GM12872 (cell line): ENCODE measurements around the gene OBP2A.

Experiments
- TF ChIP-seq, protein P1 (sequence below): IDR thresholded peaks from 3 replicates; pipeline ENCODE4 v1.5.1; 2011; ENCODE audit warnings: low read depth, mild to moderate bottlenecking, low read length, moderate library complexity; ENCODE audit not compliant: insufficient read depth

The OBP2A gene

DNA sequence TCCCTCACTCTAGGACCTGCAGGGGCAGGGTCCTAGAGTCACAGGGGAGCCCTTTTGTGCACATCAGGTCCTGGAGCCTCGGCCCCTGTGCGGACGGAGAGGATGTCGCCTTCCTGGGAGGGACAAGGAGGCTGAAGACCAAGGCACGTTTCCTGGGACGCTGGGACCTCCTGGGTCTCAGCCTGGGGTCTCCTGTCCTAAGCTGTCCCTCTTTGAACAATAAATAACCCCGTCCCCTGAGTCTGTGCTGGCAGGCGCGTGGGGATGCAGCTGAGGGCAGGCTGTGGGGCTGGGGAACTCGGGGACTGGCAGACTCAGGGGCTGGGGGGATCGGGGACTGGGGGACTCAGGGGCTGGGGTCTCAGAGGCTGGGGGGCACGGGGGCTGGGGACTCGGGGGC is 46.7 kb downstream of the OBP2A start:
- TF ChIP-seq, protein P1, sequence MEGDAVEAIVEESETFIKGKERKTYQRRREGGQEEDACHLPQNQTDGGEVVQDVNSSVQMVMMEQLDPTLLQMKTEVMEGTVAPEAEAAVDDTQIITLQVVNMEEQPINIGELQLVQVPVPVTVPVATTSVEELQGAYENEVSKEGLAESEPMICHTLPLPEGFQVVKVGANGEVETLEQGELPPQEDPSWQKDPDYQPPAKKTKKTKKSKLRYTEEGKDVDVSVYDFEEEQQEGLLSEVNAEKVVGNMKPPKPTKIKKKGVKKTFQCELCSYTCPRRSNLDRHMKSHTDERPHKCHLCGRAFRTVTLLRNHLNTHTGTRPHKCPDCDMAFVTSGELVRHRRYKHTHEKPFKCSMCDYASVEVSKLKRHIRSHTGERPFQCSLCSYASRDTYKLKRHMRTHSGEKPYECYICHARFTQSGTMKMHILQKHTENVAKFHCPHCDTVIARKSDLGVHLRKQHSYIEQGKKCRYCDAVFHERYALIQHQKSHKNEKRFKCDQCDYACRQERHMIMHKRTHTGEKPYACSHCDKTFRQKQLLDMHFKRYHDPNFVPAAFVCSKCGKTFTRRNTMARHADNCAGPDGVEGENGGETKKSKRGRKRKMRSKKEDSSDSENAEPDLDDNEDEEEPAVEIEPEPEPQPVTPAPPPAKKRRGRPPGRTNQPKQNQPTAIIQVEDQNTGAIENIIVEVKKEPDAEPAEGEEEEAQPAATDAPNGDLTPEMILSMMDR: no peak

DNA sequence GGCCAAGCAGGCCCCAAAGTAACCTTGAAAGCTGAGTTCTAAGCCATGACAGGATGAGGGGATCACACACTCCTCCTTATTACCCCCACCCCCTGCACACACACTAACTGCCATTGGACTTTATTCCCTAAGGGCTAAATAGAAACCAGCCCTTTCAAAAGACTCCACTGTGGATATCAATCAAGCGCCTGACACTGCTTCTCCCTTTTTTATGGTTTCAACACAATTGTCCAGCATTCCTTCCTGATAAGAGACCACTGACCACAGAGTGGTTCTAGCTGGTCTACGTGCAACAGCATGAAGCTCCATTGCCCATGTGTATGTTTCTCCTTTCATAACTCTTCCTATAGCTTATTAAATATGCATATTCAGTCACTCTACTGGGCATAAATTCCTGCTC is 50.3 kb downstream of the OBP2A start:
- TF ChIP-seq, protein P1: no peak
